ENCODE measurements around the gene ZDHHC13. TPM values are rescaled to one million over a fixed set of nuclear protein-coding genes. Genes with fewer than 3 reads are reported as not detected.

Gene ZDHHC13
- polyA plus RNA-seq, 1 of the 3 experiments (the other 2 are of a cell fraction), result 8.2 TPM

DNA sequence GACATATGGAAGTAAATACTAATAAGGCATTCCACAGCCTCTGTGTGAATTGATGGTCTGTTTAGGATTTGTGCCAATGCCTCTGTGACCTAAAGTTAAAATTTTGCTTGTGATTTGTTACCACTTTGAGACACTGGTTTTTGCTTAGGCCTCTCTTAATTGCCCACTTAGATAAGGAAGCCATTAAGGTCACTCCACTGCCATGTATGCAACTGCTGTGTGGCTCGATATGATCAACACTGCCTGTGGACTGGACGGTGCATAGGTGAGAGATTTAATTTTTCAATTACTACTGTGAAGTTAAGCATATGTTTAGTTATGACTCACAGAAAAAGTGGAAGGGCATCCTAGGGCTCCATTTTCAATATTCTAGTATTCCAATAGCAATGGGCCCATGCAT lies 47.9 kb downstream of the ZDHHC13 start (continued):
- TF ChIP-seq NRF1 (IDR thresholded peaks at IDR 0.05; ENCODE audit: low read depth, low read length) (no peak), EP300 (IDR thresholded peaks at IDR 0.05; ENCODE audit: borderline replicate concordance in 1 of 2, low read depth in 1 of 2, low read length in 1 of 2) (peak in 1 of 2 experiments; percentile 57; a peak in 1 of 4 replicates), RXRA (IDR thresholded peaks at IDR 0.05; ENCODE audit: borderline replicate concordance, low read depth) (no peak), RFX5 (IDR thresholded peaks at IDR 0.05; ENCODE audit: low read length) (no peak), CHD2 (IDR thresholded peaks at IDR 0.05; ENCODE audit: low read length, partially characterized antibody) (no peak), FOXJ3 (CRISPR knock-in tag; IDR thresholded peaks at IDR 0.05) (peak; percentile 48; the same call in 1 of the 2 replicates), FOXM1 (IDR thresholded peaks at IDR 0.05; ENCODE audit: low read depth) (no peak), JUND (IDR thresholded peaks at IDR 0.05) (no peak), RCOR1 (IDR thresholded peaks at IDR 0.05; ENCODE audit: low read length) (peak; percentile 25; the same call in 1 of the 2 replicates), TEAD4 (IDR thresholded peaks at IDR 0.05; ENCODE audit: borderline replicate concordance, insufficient read depth) (no peak)
- TF ChIP-seq, protein P1, sequence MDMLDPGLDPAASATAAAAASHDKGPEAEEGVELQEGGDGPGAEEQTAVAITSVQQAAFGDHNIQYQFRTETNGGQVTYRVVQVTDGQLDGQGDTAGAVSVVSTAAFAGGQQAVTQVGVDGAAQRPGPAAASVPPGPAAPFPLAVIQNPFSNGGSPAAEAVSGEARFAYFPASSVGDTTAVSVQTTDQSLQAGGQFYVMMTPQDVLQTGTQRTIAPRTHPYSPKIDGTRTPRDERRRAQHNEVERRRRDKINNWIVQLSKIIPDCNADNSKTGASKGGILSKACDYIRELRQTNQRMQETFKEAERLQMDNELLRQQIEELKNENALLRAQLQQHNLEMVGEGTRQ (IDR thresholded peaks at IDR 0.05; ENCODE audit: borderline replicate concordance, low read depth, low read length), result no peak
- TF ChIP-seq, protein P2, sequence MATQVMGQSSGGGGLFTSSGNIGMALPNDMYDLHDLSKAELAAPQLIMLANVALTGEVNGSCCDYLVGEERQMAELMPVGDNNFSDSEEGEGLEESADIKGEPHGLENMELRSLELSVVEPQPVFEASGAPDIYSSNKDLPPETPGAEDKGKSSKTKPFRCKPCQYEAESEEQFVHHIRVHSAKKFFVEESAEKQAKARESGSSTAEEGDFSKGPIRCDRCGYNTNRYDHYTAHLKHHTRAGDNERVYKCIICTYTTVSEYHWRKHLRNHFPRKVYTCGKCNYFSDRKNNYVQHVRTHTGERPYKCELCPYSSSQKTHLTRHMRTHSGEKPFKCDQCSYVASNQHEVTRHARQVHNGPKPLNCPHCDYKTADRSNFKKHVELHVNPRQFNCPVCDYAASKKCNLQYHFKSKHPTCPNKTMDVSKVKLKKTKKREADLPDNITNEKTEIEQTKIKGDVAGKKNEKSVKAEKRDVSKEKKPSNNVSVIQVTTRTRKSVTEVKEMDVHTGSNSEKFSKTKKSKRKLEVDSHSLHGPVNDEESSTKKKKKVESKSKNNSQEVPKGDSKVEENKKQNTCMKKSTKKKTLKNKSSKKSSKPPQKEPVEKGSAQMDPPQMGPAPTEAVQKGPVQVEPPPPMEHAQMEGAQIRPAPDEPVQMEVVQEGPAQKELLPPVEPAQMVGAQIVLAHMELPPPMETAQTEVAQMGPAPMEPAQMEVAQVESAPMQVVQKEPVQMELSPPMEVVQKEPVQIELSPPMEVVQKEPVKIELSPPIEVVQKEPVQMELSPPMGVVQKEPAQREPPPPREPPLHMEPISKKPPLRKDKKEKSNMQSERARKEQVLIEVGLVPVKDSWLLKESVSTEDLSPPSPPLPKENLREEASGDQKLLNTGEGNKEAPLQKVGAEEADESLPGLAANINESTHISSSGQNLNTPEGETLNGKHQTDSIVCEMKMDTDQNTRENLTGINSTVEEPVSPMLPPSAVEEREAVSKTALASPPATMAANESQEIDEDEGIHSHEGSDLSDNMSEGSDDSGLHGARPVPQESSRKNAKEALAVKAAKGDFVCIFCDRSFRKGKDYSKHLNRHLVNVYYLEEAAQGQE (IDR thresholded peaks at IDR 0.05; ENCODE audit: low read depth, low read length), result no peak
- TF ChIP-seq, protein P3, sequence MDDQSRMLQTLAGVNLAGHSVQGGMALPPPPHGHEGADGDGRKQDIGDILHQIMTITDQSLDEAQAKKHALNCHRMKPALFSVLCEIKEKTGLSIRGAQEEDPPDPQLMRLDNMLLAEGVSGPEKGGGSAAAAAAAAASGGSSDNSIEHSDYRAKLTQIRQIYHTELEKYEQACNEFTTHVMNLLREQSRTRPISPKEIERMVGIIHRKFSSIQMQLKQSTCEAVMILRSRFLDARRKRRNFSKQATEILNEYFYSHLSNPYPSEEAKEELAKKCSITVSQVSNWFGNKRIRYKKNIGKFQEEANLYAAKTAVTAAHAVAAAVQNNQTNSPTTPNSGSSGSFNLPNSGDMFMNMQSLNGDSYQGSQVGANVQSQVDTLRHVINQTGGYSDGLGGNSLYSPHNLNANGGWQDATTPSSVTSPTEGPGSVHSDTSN (IDR thresholded peaks at IDR 0.05), result no peak

DNA sequence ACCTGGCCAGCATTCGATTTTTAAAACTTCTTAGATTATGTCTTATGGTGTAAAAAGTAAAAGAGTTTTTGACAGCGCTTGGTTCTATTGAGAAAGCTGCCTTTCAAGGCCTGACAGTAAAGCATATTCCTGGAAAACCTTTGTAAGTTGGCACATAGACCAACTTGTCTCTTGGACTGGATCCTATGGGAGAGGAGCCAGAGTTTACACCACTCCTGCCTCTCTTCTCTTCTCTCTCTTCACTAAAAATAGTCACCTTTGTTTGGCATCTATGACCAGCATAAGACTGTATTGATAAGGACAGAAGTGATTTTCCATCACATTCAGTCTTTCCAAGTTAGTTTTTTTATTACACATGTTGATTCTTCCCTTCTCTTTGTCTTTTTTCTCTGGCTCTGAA lies 51.1 kb downstream of the ZDHHC13 start:
- Histone ChIP-seq H3K27me3 (ENCODE audit: insufficient read depth) (no peaks in the 10 kb centered on the region), H3K9ac (no peak overlapping the region), H3K9me2 (no peaks in the 10 kb centered on the region), H3K79me2 (ENCODE audit: insufficient read depth) (no peaks in the 10 kb centered on the region), H3K36me3 (replicated peaks in 1 of 2; ENCODE audit: control insufficient read depth in 1 of 2, insufficient read depth in 2 of 2, low read length in 1 of 2) (peaks cover 40 to 72% of the 10 kb centered on the region in 2 experiments), H3K4me3 (ENCODE audit: low read depth in 2 of 2, low read length in 1 of 2) (no peak overlapping the region), H3K4me1 (ENCODE audit: control insufficient read depth in 1 of 2, insufficient read depth in 2 of 2, low read depth in 1 of 2, low read length in 1 of 2) (peaks cover 0 to 14% of the 10 kb centered on the region in 2 experiments; a peak in 2 of 4 replicates), H4K20me1 (ENCODE audit: insufficient read depth) (no peaks in the 10 kb centered on the region), H3F3A (replicated peaks; ENCODE audit: insufficient read depth) (no peaks in the 10 kb centered on the region), H3K27ac (ENCODE audit: low read depth in 2 of 2, low read length in 1 of 2) (no peak overlapping the region), H3K9me3 (no peaks in the 10 kb centered on the region), H3K4me2 (no peak overlapping the region), H2AFZ (ENCODE audit: low read depth) (no peak overlapping the region)
- POLR2A ChIA-PET, result no interaction called here
- no peak for DNase-seq
- CTCF ChIA-PET, result interaction anchor here (1.0 kb wide), 1 partner anchor 91 kb away, joined by 3 read pairs; no protein-coding TSS in a partner anchor
- 92% methylated on average over 2 of the region's 2 CpGs for WGBS (ENCODE audit: low lambda C conversion rate)
- TF ChIP-seq, protein P1 (IDR thresholded peaks at IDR 0.05; ENCODE audit: borderline replicate concordance, low read depth, low read length), result no peak
- TF ChIP-seq FOXM1 (IDR thresholded peaks at IDR 0.05; ENCODE audit: low read depth) (no peak), EZH2phosphoT487 (IDR thresholded peaks at IDR 0.05; ENCODE audit: borderline replicate concordance, low read depth) (no peak), GATA2 (CRISPR knock-in tag; IDR thresholded peaks at IDR 0.05) (no peak), NFIC (IDR thresholded peaks at IDR 0.05; ENCODE audit: borderline replicate concordance) (no peak), ELF1 (IDR thresholded peaks at IDR 0.05) (no peak), MEF2A (IDR thresholded peaks at IDR 0.05; ENCODE audit: borderline replicate concordance, low read depth) (no peak), TAF1 (IDR thresholded peaks at IDR 0.05; ENCODE audit: borderline replicate concordance, low read depth, low read length) (no peak), CHD2 (IDR thresholded peaks at IDR 0.05; ENCODE audit: low read length, partially characterized antibody) (no peak), EP300 (IDR thresholded peaks at IDR 0.05; ENCODE audit: borderline replicate concordance in 1 of 2, low read depth in 1 of 2, low read length in 1 of 2) (no peak), FOXJ3 (CRISPR knock-in tag; IDR thresholded peaks at IDR 0.05) (no peak), POLR2AphosphoS5 (IDR thresholded peaks at IDR 0.05; ENCODE audit: low read depth, low read length) (no peak), RCOR1 (IDR thresholded peaks at IDR 0.05; ENCODE audit: low read length) (no peak)
- TF ChIP-seq, protein P4, sequence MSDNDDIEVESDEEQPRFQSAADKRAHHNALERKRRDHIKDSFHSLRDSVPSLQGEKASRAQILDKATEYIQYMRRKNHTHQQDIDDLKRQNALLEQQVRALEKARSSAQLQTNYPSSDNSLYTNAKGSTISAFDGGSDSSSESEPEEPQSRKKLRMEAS (IDR thresholded peaks at IDR 0.05; ENCODE audit: low read depth), result no peak
- TF ChIP-seq, protein P5, sequence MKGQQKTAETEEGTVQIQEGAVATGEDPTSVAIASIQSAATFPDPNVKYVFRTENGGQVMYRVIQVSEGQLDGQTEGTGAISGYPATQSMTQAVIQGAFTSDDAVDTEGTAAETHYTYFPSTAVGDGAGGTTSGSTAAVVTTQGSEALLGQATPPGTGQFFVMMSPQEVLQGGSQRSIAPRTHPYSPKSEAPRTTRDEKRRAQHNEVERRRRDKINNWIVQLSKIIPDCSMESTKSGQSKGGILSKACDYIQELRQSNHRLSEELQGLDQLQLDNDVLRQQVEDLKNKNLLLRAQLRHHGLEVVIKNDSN (IDR thresholded peaks at IDR 0.05; ENCODE audit: borderline replicate concordance, low read depth), result no peak
- TF ChIP-seq, protein P3 (IDR thresholded peaks at IDR 0.05), result no peak
